HG03565 (cell line): ENCODE data around the gene RBMS3.
"Not testable (repeated sequence)": the region's sequence is repeated elsewhere in the genome, so short reads cannot be mapped to it uniquely, and the experiment has no call there.

ENCODE experiments used
- ATAC-seq: cut with Tn5 transposase; IDR thresholded peaks from one replicate; pipeline ENCODE4 v1.9.1; 2021; ENCODE audit warnings: mild to moderate bottlenecking, moderate library complexity; ENCODE audit not compliant: unreplicated experiment

Gene RBMS3

DNA sequence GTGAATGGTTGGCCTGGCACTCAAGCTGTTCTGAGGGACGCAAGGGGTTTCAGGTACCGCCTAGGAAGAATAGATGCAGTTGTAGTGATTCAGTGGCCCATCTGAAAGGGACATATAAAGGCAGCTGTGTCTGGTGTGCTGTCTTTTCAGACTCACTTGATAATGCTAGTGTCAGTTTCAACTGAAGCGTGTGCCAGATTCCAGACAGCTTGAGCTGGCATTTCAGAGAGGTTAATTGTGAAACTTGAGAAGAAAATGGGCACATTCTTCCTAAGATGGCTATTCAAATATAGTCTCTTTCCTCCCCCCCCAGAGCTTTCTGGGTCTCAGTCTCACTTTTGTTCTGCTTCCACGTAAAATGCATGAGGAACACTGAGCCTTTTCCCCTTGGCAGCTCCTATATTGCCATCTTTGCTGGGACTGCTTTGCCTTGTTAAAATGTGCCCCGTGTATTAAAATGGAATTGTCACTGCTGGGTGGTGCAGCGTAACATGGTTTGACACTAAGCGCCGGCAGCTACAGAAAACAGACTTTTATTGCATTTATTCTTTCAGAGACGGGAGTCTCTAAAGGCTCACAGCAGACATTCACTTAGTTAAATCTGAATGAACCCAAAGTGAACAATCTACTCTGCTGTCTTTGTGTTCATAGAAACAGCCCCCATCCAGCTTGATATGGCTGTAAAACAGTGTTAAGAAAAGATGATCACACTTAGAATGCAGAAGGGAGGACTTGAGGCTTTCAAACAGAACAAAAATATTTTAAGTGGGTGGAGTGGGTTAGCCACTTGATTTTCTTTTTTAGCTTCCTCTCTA, 478.7 kb downstream of the RBMS3 start:
- no peak for ATAC-seq

DNA sequence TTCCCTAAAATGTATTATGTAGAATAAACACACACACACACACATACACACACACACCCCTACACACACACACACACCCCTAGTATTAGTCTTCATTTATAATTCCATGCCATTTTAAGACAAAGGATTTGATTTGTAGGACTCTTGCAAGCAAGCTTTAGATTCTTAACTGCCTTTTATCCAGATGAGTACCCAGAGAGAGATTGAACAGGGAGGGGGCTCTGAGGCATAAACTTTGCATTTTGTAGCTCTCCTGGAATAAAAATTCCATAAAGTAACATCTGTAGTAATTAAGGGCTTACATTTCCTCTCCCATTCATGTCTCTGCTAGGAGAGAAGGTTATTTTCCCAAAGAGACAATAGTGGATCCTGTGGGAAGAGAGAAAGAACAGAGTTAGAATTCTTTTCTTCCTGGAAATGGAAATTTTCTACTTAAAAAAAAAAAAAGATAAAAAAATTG, 479.4 kb downstream of the RBMS3 start:
- no peak for ATAC-seq

DNA sequence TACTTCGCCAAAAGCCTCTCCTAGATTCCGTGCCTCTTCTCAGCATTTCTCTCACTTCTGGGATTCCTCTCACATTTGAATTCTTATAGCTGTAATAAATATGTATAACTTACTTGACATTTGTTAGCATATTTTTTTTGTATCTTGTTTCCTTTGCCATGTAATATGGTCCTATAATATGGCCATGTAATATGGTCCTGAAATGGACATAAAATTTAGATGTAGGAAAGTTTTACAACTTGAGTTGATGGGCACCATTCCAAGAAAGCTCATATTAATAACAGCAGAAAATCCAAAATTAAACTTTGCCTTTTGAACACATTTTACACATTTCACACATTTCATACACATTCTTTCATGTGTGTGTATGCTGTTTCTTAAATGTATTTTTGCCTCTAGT, 480.6 kb downstream of the RBMS3 start:
- no peak for ATAC-seq

DNA sequence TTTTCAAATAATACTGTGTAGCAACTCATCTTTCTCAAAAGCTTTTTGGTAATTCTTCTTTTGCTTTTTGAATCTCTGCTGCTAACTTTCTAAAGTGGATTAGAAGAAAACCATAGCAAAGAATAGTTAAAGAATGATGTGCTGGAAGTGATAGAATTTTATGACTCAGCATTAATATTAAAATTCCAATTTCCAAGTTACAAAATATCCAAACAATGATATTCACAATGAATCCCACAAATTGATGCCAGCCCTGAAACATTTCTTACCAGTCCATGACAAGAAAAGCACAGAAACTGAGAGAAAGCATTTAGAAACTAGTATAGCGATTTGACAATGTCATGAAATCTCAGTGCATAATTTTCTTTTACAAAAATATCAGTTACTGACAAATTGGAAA, 482.2 kb downstream of the RBMS3 start:
- ATAC-seq, result no peak

DNA sequence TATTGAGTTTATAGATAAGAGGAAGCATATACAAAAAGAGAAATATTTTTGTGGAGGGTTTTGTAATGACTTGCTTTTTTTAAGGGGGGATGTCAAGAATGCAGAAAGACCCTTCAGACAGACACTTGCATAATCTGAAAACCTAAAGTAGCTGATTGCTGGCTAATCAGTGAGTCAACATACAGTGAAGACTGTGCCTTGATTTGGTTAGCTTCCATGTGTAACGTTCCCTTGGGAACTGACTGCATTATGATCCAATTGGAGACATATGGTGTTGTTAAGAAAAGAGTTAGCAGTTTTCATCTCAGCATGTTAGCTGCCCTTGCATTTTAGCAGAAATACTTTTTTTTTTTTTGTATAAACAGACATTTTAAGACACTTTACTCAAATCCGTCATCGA, 483.2 kb downstream of the RBMS3 start:
- no peak for ATAC-seq

DNA sequence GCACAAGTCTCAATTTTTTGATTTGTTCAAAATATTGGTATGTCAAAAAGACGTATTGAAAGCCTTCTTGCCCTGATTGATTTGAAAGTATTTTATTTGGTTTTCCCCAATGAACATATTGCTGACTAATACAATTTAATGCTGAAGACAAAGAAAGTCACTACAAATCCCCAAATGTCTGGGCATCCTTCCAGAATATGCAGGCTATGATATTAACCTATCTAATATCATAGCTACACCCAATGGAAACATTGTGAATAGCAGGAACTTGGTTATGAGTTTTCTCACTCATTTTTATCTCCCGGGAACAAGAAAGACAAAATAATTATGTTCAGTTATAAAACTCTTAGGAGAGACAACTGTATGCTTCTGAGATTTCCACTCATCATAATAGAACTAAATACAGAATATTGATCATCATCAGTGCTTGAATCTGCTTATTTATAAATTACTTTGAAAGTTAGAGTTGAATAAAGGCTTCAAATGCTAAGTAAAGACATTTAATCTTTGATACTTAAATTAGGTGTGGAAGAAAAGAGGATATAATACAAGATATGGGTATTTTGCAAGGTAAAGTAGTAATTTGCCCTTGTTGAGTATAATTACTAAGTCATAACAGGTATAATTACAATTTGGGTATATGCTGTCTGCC, 483.9 kb downstream of the RBMS3 start:
- no peak for ATAC-seq

DNA sequence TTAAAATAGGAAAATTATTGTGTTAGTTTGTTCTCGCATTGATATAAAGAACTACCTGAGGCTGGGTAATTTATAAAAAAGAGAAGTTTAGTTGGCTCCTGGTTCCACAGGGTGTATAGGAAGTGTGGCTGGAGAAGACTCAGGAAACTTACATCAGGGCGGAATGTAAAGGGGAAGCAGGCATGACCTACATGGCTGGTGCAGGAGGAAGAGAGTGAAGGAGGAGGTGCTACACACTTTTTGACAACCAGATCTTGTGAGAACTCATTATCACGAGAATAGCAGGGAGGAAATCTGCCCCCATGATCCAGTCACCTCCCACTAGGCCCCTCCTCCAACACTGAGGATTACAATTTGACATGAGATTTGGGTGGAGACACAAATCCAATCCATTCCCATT, 490.7 kb downstream of the RBMS3 start:
- ATAC-seq, result no peak

DNA sequence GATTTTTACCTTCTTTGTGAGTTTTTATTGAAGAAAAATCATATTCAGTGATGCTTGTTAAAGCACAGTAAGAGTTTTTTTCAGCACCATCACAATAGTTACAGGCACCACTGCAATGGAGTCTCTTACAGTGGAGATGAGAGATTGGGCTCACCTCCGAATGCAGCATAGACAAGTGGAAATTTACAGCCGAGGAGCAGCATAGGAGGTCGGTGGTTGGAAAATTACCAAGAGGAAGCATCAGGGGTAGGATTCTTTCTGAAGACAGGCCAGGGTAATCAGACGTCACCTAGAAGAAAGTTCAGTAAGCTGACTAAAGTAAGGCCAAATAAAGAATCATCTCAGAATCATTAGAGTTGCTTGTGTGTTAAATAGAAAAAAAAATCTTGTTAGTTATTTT, 491.6 kb downstream of the RBMS3 start:
- ATAC-seq, result no peak

DNA sequence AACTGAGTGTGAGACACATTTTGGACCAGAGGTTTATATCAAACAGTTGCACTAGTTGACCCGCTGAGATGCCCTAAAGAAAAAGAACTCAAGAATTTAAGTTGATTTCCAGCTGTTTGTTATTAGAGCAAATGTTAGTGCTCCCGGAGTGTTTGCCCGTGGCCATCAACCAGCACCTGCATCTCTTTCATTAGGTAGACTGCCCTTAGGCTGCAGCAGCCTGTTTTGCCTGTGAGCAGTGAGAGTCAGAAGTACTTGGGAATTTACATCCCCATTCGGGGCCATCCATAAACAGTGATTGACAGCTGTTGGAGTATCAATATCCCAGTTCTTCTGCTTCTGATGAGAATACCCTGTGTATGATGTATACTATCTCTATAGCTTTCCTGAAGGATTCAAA, 492.6 kb downstream of the RBMS3 start:
- ATAC-seq, result no peak

DNA sequence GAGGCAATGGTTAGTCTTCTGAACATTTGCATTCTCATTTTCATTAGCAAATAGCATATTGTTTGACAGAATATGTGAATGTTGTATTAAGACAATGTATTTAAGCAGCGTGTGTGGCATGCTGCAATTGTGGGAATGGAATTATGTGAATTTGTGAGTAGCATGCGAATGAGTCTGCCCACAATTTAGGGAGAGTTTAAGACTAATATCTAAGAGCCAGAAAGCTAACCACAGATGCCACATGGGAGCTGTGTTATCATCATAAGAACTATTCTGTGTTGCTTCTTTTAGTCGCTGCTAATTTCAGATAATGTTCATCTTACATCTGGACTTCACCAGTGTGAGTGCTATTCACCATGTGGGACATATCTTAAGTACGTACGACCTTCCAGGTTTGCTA, 494.5 kb downstream of the RBMS3 start:
- no peak for ATAC-seq

DNA sequence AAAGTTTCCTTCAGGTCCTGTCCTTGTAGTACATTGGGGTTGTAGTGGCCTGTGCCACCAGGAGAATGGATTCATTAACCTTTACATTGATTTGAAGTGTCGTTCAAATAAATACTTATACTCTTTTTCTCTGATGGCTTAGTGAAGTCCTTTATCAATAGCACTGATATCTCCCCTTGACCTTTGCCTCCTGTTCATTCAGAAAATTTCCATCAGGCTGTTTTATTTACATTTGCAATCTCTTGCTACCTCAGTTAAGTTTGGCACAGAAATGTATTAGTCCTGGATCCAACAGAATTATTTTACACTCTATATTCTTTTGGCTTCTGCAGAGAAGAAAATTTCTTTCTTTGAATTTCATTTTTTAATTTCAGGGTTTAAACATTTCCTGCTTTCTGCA, 497.0 kb downstream of the RBMS3 start:
- no peak for ATAC-seq

DNA sequence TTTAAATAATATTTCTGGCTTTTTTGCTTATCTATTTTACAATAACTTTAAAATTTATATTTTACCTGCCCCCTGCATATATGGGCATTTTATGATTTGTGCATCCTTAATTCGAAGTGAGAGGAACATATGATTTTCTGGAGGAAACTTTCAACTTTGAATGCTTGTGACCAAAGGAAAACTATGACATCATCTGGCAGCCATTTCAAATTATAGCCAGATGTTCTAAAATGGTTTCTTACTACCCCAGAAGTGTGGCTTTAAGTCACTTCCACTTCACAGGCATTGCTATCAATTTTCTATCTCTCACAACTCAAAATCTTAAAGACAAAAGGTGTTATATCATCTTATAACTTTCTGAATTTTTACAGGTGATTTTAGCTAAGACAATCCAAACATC, 508.8 kb downstream of the RBMS3 start:
- no peak for ATAC-seq

DNA sequence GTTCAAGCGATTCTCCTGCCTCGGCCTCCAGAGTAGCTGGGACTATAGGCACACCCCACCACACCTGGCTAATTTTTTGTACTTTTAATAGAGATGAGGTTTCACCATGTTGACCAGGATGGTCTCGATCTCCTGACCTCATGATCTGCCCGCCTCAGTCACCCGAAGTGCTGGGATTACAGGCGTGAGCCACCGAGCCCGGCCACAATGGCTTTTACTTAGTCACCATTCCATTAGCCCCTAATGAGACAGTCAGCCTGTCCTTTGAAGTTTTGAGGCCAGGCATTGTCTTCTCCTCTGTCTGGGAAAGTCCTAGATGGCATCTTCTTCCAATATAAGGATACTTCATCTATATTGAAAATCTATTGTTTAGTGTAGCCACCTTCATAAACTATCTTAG, 515.9 kb downstream of the RBMS3 start:
- ATAC-seq, result no peak

DNA sequence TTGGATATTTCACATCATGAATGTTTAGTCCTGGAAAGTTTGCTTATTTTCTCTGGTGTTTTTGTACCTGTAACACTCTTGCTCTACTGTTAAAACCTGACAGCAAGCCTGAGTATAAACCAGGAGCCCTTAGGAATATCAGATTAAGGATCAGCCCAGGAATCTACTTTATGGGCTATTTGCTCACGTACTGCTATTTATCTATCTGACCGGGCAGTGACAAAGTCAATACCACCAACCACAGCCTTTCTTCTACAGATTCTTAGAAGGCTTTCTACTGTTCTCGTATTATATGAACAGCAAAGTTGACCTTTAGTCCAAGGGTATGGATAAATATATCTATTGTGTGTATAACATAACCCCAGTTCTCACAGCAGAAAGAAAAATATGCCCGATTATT, 521.2 kb downstream of the RBMS3 start:
- ATAC-seq, result no peak

DNA sequence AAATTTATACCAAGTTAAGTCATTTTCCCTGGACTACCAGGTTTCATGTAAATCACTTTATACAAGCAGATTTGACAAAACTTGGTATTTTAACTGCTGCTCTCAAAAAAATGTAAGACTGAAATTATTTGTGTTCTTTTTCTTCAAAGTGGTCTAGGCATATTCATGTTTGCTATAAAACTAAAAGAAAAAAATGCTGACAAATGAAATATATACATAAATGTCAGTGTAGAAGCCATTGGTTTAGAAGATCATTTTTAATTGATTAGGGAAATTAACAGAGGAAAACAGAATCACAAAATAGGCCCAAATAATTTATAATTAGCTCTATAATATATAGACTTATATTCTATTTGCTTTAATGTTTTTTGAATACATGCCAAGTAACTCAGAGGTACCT, 523.2 kb downstream of the RBMS3 start:
- ATAC-seq, result no peak

DNA sequence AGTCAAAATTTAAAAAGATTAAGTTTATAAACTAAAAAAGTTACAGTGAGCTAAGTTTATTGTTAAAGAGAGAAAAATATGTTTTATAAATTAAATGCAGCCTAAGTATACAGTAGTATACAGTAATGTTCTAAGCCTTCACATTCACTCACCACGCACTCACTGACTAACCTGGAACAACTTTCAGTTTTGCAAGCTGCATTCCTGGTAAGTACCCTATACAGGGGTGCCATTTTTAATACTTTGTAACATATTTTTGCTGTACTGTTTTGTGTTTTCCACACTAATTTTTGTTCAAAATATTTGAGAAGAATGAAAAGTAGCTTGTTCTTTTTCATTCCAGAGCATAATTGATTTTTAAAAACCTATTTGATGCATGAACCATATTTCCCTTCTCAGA, 524.9 kb downstream of the RBMS3 start:
- no peak for ATAC-seq

DNA sequence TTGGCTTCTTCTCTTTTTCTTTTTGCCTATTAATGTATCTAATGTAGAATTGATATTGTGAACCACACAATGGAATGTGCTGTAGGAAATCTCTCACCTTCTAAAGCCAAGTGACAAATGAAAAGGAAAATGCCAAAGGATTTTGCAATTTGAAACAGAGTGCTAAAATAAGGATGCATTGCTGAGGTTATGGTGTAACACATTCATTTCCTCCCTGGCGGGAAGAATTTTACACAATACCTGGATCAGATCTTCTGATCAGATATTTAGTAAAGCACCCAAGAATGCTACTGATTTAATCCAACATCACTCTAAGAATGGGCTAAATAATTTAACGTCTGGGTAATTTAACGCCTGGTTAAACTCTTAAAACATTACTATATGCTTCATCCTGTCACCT, 527.5 kb downstream of the RBMS3 start:
- not testable (repeated sequence) for ATAC-seq

DNA sequence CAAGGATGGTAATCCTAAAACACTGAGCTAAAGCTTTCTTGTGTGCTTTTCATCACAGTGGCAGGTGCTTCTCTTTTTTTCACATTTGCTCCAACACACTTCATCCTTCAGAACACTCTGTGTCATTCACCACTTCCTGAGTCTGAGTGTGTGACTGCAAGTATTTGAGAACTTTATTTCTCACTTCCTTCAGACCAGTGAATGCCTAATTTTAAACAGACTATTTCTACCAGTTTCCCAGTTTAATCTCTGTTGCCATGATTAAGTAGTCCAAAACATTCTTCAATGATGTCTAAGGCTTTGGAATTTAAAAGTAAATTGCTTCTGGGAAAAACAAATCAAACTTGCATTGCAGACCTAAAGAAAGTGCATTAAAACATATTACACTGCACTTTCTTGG, 541.2 kb downstream of the RBMS3 start:
- ATAC-seq, result no peak

DNA sequence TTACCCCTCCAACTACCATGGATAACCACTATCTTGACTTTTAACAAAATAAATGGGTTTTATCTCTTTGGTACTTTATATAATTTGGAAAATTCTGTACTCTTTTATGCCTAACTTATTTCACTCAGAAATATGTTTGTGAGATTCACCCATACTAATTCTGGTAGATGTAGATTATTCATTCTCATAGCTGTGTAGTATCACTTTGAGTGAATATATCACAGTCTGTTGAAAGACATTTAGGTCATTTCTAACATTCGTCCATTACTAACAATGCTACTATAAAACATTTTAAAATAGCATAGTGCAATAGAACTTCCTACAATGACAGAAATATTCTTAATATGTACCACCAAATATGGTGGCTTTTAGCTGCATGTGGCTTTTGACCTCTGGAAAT, 542.4 kb downstream of the RBMS3 start:
- no peak for ATAC-seq

DNA sequence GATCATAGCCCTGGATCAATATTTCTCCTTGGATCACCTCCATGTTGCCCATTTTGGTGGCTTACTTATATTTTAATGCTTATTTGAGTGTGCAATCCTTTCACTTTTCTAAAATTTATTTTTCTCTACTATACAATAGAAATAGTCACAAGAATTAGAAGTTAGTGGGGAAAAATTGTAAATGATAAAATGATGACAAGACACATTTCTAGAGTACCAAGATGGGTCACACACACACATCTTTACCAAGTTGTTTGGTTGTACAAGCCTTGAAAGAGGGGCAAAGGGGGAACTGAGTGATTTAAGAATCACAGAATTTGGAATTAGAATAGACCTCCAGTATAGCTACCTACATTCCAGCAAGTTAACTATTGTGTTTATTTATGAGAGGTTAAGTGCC, 545.8 kb downstream of the RBMS3 start:
- no peak for ATAC-seq

DNA sequence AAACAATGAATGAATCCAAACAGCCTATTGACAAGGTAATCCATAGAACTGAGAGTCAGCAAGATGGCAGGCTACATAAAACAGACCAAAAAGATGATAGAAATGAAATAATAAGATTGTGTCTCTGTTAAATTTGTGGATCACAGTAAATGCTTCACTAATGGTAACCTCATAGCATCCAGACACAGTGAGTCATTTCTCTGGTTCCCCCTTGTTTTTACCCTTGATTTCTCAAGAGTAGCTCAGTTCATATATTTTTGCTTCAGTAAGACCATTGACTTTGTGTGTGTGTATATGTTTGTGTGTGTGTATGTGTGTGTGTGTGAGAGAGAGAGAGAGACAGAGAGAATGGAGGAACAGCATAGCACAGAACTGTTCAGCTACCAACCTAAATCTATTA, 546.9 kb downstream of the RBMS3 start:
- no peak for ATAC-seq

DNA sequence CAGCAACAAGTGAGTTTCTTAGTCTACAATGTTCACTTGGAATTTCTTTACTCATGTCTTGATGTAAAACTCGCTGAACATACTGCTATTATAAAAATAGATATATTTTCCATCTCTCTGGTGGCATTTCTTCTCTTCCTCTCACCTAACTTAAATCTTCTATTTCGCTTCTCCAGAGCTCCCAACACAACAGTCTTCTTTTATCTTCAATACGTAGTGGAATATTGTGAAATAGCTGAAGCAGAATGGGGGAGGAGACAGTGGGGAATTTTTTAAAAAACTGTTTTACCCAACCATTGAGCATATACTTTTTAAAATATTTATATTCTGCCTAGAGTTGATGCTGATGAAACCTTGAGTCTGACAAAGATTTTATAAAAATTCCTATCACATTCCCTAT, 548.5 kb downstream of the RBMS3 start:
- ATAC-seq, result no peak

DNA sequence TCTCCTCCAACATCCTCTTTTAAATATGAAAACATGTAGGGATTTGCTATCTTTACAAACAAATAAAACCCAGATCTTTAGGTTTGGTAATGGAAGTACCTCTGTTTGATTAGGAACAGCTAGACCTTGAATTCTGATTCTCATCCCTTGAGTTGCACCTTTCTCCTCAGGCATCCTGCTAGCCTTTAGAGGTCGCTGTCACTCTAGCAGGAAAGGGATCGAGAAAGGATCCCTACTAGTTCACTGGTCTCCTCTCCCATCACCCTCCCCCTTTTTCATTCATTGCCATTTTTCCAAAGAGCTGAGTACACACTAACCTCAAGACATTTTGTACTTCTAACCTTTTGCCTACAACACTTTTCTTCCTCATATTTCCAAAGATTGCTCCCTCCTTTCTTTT, 569.8 kb downstream of the RBMS3 start:
- no peak for ATAC-seq
